ENCODE measurements around the gene NTF4.

GRCh38 chr19:49042177-49042576, 22.4 kb downstream of the NTF4 start:
- no peak for TF ChIP-seq CTCF (IDR thresholded peaks at IDR 0.05; ENCODE audit: low read length)
- TF ChIP-seq EZH2phosphoT487 (IDR thresholded peaks at IDR 0.05; ENCODE audit: low read length), result no peak

Data from MM.1S (cell line).